VCaP (cell line): ENCODE measurements around the gene GRID2.

Experiments used
- H3K27ac ChIP-seq: fragments of 450-650 bp; 2 replicates; pipeline ENCODE4 v1.5.1; 2017
- TF ChIP-seq, protein P1 (sequence below): fragments of 450-650 bp; conservative IDR thresholded peaks from 2 replicates; pipeline ENCODE4 v1.5.1; 2017; ENCODE audit warnings: mild to moderate bottlenecking, moderate library complexity

The GRID2 gene

DNA sequence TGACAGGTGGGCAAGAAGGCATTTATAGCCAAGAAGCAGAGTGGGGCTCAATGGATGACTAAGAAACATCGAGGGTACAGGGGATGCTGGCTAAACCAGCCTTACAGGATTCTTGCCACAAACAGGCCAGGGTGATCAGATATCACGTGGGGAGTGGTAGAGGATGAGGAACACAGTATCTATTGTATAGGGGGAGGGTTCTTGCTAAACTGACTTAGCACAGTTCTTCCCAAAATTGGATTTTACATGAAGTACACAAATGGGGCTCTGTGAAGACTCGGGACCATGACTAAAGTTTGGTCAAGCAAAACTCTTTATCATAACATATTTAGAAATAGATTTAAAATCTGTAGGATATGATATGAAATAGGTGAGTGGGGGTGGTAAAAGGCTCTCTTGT is 1380.8 kb downstream of the GRID2 start:
- TF ChIP-seq, protein P1, sequence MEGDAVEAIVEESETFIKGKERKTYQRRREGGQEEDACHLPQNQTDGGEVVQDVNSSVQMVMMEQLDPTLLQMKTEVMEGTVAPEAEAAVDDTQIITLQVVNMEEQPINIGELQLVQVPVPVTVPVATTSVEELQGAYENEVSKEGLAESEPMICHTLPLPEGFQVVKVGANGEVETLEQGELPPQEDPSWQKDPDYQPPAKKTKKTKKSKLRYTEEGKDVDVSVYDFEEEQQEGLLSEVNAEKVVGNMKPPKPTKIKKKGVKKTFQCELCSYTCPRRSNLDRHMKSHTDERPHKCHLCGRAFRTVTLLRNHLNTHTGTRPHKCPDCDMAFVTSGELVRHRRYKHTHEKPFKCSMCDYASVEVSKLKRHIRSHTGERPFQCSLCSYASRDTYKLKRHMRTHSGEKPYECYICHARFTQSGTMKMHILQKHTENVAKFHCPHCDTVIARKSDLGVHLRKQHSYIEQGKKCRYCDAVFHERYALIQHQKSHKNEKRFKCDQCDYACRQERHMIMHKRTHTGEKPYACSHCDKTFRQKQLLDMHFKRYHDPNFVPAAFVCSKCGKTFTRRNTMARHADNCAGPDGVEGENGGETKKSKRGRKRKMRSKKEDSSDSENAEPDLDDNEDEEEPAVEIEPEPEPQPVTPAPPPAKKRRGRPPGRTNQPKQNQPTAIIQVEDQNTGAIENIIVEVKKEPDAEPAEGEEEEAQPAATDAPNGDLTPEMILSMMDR, result no peak
- H3K27ac ChIP-seq, result no peak overlapping the region

DNA sequence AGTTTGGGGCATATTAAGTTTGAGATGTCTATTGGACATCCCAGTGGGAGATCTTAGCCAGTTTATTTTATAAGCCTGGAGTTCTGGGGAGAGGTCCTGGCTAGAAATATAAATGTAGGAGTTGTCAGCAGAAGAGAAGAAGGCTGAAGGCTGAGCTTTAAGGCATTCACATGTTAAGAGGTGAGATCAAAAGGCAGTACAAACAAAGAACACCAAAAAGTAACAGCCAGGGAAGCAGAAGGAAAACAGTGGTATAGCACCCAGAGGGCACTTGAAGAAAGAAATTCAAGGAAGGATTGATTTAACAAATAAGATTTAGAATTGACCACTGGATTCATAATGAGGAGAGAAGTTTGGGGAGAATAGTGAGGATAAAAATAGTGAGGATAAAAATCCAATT is 1383.5 kb downstream of the GRID2 start:
- no peak overlapping the region for H3K27ac ChIP-seq
- TF ChIP-seq, protein P1, result no peak

DNA sequence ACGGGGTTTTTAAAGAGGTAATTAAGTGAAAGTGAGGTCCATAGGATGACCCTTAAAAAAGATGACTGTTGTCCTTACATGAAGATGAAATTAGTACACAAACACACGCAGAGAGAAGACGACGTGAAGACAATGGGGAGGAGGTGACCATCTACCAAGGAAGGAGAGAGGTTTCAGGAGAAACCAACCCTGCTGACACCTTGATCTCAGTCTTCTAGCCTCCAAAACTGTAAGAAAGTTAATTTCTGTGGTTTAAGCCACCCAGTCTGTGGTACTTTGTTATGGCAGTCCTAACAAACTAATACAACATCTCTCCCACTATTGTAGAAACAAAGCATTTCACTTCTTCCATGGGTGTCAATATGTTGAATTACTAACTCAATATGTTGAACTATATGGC is 1385.2 kb downstream of the GRID2 start:
- TF ChIP-seq, protein P1, result no peak
- H3K27ac ChIP-seq, result no peak overlapping the region

DNA sequence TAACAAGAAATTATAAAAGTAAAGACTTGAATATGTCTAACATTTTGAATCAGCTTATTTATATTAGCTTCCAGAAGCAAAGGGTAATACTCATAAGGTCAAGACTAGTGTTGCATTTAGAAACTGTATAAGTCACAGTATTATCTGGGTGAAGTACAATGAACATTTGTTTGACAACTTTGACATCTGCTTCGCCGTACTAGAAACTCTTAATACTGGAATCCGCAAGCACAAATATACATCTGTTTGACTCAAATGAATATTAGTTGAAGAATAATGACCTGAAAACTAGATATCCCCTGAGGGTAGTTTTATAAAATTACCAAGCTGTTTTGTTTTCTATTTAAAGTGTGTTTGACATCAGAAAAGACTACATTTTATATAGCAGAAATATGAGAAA is 1389.4 kb downstream of the GRID2 start:
- TF ChIP-seq, protein P1, result no peak
- H3K27ac ChIP-seq, result no peak overlapping the region

DNA sequence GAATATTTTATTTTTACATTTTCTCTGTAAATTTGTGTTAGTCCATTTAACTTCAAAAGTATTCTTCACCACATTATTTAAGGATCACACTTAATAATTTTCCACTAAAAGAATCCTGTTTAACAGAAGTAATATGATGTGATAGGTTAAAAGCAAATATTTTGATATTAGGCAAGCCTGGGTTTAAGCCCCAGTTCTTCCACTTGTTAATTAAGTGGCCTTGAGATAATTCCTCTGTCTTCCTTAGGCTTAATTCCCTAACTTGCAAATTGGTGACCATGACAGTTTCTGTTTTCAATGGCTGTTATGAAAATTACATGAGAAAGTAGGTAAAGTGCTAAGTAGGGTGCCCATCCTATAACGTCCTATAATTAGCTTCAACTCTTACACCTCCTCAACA is 1394.9 kb downstream of the GRID2 start:
- H3K27ac ChIP-seq, result no peak overlapping the region
- TF ChIP-seq, protein P1, result no peak

DNA sequence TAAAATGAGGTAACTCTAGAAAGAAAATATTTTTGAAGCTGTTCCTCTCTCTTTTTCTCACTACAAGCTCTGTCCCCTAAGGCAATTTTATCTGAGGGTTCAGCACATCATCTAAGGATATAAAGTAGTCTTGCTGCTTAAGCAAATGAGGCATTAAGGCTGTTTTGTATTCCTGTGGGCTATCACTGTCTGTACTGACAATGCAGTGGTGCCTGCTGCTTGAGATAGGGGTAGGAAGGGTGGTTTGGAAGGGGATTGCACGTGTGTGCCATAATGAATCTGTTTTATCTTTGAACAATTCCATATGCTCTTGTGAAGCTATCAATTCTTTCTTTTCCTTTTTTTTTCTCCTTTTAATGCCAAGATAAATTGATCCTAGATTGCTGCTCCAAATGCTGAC is 1396.8 kb downstream of the GRID2 start:
- TF ChIP-seq, protein P1, result no peak
- no peak overlapping the region for H3K27ac ChIP-seq

DNA sequence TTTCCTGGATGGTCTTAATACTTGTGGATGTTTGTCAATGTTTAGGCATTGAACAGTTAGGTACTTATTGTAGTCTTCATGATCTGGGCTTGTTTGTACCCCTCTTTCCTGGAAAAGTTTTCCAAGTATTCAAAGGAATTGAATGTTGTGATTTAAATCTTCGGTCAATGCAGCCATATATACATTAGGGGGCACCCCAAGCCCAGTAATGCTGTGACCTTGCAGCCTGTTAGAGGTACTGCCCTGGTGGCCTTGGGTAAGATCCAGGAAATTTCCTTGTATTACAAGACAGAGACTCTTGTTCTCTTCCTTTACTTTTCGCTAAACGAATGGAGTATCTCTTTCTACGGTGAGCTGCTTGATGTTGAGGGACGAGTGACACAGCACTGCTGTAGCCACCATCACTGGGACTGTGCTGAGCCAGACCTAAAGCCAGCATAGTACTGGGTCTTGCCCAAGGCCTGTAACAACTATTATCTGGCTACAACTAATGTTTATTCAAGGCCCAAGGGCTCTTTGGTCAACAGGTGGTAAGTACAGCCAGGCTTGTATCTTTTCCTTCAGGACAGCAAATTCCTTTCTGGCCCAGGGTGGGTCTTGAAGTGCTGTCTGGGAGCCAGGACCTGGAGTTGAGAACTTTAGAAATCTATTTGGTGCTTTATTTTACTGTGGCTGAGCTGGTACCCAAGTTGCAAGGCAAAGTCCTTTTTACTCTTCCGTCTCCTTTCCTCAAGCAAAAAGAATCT is 1406.5 kb downstream of the GRID2 start:
- TF ChIP-seq, protein P1, result no peak
- H3K27ac ChIP-seq, result no peak overlapping the region
